Body of pancreas (tissue), 4 donors: Measurements from ENCODE around the gene TOR4A. TPM values are rescaled to one million over a fixed set of nuclear protein-coding genes. Genes with fewer than 3 reads are reported as not detected.
A peak's percentile ranks its signal among the peaks of the same experiment; 100 is the strongest.

Source experiments
- ATAC-seq: fragments of 150-250 bp; one replicate; pipeline ENCODE4 v1.9.1; 2016
- DNase-seq, 4 donors: peaks; one replicate each; pipeline ENCODE4 v3.0.0-alpha.2; 2019
- H3K27ac ChIP-seq, 4 donors: fragments of 200-600 bp; sonication (generic); 1 replicate in 3 of 4; 2 replicates in 1 of 4; pipeline versions ENCODE4 v1.5.1 to v1.6.1; 2016 to 2019; ENCODE audit warnings: mild to moderate bottlenecking in 1 of 4, mixed read lengths in 1 of 4, moderate library complexity in 1 of 4
- H3K27me3 ChIP-seq, 2 donors: fragments of 200-600 bp; sonication (generic); one replicate each; pipeline ENCODE4 v1.6.0; 2016; ENCODE audit warnings: mild to moderate bottlenecking in 1 of 2
- H3K36me3 ChIP-seq, 2 donors: fragments of 200-600 bp; sonication (generic); replicated peaks in 1 of 2; 2 replicates each; pipeline ENCODE4 v1.5.1; 2016; ENCODE audit warnings: low read depth in 2 of 2; ENCODE audit not compliant: insufficient read depth in 1 of 2
- H3K4me1 ChIP-seq: fragments of 200-600 bp; sonication (generic); one replicate; pipeline ENCODE4 v1.6.0; 2016
- H3K4me3 ChIP-seq, 2 donors: fragments of 200-600 bp; sonication (generic); 1 replicate in 1 of 2; 2 replicates in 1 of 2; pipeline ENCODE4 v1.5.1; 2016 to 2019
- H3K9me3 ChIP-seq, 3 donors: fragments of 200-600 bp; sonication (generic); 1 replicate in 2 of 3; 2 replicates in 1 of 3; pipeline ENCODE4 v1.5.1; 2016
- POLR2A ChIP-seq, 3 donors: fragments of 450-650 bp; IDR thresholded peaks; one replicate each; pipeline ENCODE4 v1.6.1; 2016; ENCODE audit warnings: antibody characterized with exemption in 3 of 3, mild to moderate bottlenecking in 2 of 3
- WGBS, 2 donors: methylation state at CpG; one replicate each; pipeline ENCODE4 v1.1.5; 2017; 5-methylcytosine and 5-hydroxymethylcytosine counted together
- intact Hi-C: fragments of 100-400 bp; cut with DNase I; formaldehyde crosslinking; loops from one replicate; pipeline ENCODE4 v1.15.1; 2023
- total RNA-seq, 2 donors: library from RNA; depleted of rRNA; stranded (reverse); fragments of >200 nt; gene quantifications; one replicate each; pipeline ENCODE4 v1.1.0, GENCODE V29; 2016
- TF ChIP-seq, protein P1 (sequence below), 7 experiments: fragments of 450-650 bp in 4 of 7; fragments of 200-600 bp in 3 of 7; sonication (generic) in 3 of 7; IDR thresholded peaks; one replicate each; pipeline ENCODE4 v1.5.1; 2016 to 2019; ENCODE audit warnings: antibody characterized with exemption in 7 of 7

The TOR4A gene
- total RNA-seq, 2 donors from 2014 or later: 9.9 to 12.2 TPM

- no peak for ATAC-seq
- no peaks in the 10 kb centered on the region for H3K27me3 ChIP-seq
- peaks cover 50% of the 10 kb centered on the region for H3K4me1 ChIP-seq
- no peaks in the 10 kb centered on the region for H3K9me3 ChIP-seq
- peak overlapping the region in 2 of 4 donors; percentile 81 to 84 for H3K27ac ChIP-seq
- intact Hi-C loops: no loop called here
- TF ChIP-seq, protein P1, sequence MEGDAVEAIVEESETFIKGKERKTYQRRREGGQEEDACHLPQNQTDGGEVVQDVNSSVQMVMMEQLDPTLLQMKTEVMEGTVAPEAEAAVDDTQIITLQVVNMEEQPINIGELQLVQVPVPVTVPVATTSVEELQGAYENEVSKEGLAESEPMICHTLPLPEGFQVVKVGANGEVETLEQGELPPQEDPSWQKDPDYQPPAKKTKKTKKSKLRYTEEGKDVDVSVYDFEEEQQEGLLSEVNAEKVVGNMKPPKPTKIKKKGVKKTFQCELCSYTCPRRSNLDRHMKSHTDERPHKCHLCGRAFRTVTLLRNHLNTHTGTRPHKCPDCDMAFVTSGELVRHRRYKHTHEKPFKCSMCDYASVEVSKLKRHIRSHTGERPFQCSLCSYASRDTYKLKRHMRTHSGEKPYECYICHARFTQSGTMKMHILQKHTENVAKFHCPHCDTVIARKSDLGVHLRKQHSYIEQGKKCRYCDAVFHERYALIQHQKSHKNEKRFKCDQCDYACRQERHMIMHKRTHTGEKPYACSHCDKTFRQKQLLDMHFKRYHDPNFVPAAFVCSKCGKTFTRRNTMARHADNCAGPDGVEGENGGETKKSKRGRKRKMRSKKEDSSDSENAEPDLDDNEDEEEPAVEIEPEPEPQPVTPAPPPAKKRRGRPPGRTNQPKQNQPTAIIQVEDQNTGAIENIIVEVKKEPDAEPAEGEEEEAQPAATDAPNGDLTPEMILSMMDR (IDR thresholded peaks at IDR 0.05): no peak
- TF ChIP-seq POLR2A (IDR thresholded peaks at IDR 0.05): no peak
- H3K36me3 ChIP-seq: no peaks in the 10 kb centered on the region
- DNase-seq: no peak
- 83 to 91% methylated on average over 15 to 33 of the region's 35 CpGs for WGBS, 2 donors
- H3K4me3 ChIP-seq: no peak overlapping the region
Measured at GRCh38 chr9:137252555-137253506, 24.7 kb upstream of the TOR4A start.

GRCh38 chr9:137253717-137254623 lies 23.6 kb upstream of the TOR4A start:
- H3K4me3 ChIP-seq: peak overlapping the region; percentile 56 to 63
- no peaks in the 10 kb centered on the region for H3K27me3 ChIP-seq
- intact Hi-C loops: no loop called here
- peak; percentile 26 for ATAC-seq
- DNase-seq: peak in 3 of 4 donors; percentile 47 to 65 (median 61)
- no peaks in the 10 kb centered on the region for H3K9me3 ChIP-seq
- TF ChIP-seq, protein P1 (IDR thresholded peaks at IDR 0.05): no peak
- TF ChIP-seq POLR2A (IDR thresholded peaks at IDR 0.05): no peak
- H3K4me1 ChIP-seq: peaks cover 50% of the 10 kb centered on the region
- H3K27ac ChIP-seq: peak overlapping the region; percentile 63 to 84 (median 72)
- H3K36me3 ChIP-seq: peaks cover 0 to 2% of the 10 kb centered on the region in 2 donors
- WGBS, 2 donors: 35 to 36% methylated on average over 14 to 21 of the region's 21 CpGs

DNA sequence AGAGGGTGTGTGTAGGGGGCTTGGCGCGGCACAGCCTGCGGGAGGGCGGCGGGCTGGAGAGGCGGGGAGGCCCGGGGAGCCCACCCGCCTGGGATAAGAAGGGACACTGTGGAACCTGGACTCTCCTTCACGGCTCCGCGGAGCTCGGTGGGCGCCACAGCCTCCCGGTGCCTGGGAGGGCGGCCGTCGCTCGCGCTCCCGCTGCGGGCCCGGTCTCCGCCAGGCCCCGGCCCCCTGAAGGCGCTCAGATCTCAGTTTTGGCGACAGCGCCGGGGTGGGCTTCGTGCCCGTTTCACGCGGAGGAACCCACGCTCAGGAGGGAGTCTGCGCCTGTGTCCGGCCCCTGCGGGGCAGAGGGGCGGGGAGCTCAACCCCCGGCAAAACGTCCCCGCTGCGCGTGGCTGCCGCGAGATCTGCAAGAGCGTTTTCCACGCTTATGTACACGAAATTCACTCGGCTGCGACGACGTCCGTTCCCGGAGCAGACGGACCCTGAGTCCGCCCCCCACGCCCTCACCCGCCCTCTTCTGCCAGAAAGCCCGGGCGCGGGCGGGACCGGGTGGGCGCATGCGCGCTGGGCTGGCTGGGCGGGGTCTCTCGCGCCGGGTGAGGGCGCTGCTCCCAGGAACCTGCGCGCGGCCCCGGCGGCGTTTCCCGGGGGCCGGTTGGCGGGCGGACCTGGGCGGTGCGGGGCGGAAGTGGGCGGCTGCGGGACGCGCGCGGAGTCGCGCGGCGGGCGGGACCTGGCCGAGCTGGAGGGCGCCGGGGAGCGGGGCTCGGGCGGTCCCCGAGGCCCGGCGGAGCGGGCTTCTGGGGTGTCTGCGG lies 22.7 kb upstream of the TOR4A start, which contains the start of gene NELFB:
TSS of gene NELFB (plus strand) at position 704 of the 824 bp plus-strand sequence.
- H3K4me3 ChIP-seq: peak within 1 kb of the TSS; percentile 97 to 99
- peaks cover 0 to 3% of the 10 kb centered on the region in 2 donors for H3K36me3 ChIP-seq
- peak within 1 kb of the TSS; percentile 63 to 84 (median 73) for H3K27ac ChIP-seq
- H3K27me3 ChIP-seq: no peaks in the 10 kb centered on the region
- peak; percentile 94 for ATAC-seq
- no peaks in the 10 kb centered on the region for H3K9me3 ChIP-seq
- peaks cover 44% of the 10 kb centered on the region for H3K4me1 ChIP-seq
- 1 to 3% methylated on average over 14 to 77 of the region's 105 CpGs for WGBS, 2 donors
- TF ChIP-seq, protein P1 (IDR thresholded peaks at IDR 0.05): peak in 2 of 7 experiments; percentile 25 to 42
- peak; percentile 37 to 78 (median 67) for TF ChIP-seq POLR2A (IDR thresholded peaks at IDR 0.05)
- peak; percentile 92 to 94 (median 94) for DNase-seq
- intact Hi-C loops: no loop called here

DNA sequence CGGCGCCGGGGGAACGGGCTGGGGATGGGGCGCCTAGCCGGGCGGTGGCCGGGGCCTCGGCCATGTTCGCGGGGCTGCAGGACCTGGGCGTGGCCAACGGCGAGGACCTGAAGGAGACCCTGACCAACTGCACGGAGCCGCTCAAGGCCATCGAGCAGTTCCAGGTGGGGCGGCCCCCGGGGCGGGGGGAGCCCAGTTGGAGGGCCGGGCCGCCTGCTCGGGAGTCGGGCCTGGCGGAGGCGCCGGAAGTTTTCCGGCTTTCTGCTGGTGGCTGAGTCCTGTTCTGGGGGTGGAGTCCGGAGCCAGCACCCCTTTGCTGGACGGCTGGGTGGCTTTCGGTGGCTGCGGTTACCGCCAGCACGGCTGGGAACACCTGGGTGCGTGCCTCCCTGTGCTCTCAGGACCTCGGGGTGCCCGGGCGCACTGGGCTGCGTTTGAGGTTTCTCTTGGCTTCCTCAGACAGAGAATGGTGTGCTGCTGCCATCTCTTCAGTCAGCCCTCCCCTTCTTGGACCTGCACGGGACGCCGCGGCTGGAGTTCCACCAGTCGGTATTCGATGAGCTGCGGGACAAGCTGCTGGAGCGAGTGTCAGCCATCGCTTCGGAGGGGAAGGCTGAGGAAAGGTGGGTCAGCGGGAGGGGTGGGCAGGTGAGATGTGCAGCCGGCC lies 21.9 kb upstream of the TOR4A start:
- TF ChIP-seq, protein P1 (IDR thresholded peaks at IDR 0.05): no peak
- TF ChIP-seq POLR2A (IDR thresholded peaks at IDR 0.05): no peak
- Histone ChIP-seq H3K9me3 (no peaks in the 10 kb centered on the region), H3K27me3 (no peaks in the 10 kb centered on the region), H3K4me3 (peak overlapping the region; percentile 97 to 99), H3K36me3 (peaks cover 0 to 3% of the 10 kb centered on the region in 2 donors), H3K4me1 (peaks cover 36% of the 10 kb centered on the region), H3K27ac (peak overlapping the region; percentile 33 to 84 (median 73))
- intact Hi-C loops: no loop called here
- WGBS, 2 donors: 0 to 2% methylated on average over 3 to 51 of the region's 51 CpGs
- peak; percentile 61 to 72 (median 66) for DNase-seq
- peak; percentile 40 for ATAC-seq
